ENCODE measurements around the gene CDH22.

CDH22 gene

DNA sequence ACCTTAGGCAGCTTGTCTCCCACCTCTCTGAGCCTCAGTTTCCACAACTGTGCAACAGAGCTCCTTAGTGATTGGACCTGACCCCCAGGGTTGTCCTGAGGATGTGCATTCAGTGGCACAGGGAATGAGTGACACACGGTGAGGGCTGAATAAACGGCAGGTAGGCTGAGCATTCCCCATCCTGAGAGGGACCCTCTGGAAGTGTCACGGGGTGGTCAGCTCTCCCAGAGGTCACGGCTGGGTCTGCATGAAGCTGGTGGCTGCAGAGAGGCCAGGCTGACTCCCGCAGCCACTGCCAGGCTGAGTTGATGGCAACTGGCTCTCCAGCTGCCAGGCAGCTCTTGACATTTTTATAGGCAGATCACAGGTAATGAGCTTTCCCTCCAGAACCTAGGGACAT is 147.6 kb downstream of the CDH22 start:
- DNase-seq: no peak

- DNase-seq: no peak
These were observed 149.0 kb downstream of the CDH22 start for GRCh38 chr20:46159101-46159897.

DNA sequence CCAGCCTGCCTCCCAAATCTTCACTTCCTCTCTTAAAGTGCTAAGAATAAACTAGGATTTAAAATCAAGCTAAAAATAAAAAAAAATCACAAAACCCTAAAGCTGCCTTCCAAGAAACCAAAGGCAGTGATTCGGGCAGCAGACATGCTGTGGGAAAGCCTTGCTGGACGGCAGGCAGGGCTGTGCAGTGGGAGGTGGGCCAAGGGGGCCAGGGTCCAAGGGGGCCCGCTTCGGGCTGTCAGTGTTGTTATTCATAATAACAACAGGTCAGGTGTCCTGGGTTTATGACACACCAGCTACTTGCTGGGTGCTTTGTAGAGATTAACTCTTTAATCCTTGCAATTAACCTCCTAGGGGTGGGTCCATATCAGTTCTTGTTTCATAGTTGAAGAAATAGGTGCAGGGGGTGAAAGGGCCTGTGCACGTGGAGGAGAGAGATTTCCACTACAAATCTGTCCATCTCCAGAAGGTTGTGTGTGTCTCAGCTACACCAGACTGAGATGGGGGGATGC is 149.8 kb downstream of the CDH22 start:
- no peak for DNase-seq

DNA sequence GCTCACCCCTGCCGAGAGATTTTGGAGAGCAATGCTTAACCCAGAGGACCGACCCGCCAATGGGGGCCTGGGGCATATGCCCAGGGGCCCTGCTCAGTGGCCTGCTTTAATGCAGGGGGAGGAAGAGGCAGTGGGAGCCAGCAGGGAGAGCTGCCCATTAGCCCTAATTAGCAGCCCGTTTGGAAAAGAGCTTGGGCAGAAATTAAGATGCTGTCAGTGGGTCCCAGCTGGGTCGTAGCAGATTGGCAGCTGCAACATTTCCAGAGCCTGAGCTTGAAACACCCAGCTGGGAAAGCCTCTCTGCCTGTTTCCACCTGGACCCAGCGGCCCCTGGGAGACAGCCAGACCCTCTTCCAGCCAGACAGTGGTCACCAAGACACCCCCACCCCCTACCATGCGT is 150.7 kb downstream of the CDH22 start:
- no peak for DNase-seq

- no peak for DNase-seq
These were observed 151.2 kb downstream of the CDH22 start for GRCh38 chr20:46157076-46157592.

DNA sequence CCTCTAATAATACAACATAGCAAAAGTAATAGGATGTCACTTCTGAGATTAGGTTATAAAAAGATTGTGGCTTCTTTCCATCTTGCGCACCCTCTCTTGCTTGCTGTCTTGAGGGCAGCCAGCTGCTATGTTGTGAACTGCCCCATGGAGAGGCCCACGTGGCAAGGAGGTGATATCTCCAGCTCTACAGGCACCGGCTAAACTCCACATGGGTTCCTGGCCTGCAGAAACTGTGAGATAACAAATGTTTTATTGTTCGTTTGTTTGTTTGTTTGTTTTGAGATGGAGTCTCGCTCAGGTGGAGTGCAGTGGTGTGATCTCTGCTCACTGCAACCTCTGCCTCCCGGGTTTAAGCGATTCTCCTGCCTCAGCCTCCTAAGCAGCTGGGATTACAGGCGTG is 152.2 kb downstream of the CDH22 start:
- no peak for DNase-seq

- no peak for DNase-seq
These were observed 153.5 kb downstream of the CDH22 start for GRCh38 chr20:46154796-46155195.

GRCh38 chr20:46154305-46154704 is 154.0 kb downstream of the CDH22 start:
- no peak for DNase-seq

GRCh38 chr20:46152824-46153586 is 155.3 kb downstream of the CDH22 start:
- DNase-seq: no peak

DNA sequence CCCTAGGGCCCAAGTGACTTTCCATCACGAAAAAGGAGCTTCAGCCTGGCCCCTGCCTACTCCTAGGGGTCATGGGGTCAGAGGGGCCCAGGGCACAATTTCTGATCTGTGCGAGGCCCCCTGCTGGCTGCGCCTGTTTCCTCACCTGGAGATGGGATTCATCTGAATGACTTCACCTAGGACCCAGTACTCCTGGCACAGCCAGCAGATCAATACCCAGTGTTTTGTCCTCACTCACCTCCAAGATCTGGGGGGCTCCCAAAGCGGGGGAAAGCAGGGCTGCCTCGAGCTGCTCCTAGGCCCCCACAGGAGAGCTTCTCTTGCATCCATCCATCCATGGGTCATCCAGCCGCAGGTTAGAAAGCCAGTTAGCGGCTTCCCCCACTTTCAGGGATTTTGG is 156.4 kb downstream of the CDH22 start:
- peak; percentile 48 for DNase-seq

DNA sequence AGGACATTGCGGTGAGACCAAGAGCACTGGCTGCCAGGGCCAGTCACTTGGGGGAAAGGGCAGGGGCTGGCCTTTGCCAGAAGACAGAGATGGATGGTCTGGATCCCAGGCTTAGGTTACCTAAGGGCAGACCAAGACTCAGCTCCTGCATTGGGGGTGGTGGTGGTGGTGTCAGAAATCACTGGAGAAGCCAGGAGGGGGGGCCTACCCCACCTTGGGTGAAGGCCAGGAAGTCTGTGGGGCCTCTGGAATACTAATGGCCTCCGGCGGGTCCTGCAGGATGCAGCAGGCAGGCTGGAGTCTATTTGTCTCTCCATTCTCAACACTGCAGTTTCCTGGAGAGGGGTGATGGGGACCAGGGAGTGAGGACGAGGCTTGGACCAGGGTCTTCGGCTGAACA is 157.4 kb downstream of the CDH22 start:
- DNase-seq: no peak

DNA sequence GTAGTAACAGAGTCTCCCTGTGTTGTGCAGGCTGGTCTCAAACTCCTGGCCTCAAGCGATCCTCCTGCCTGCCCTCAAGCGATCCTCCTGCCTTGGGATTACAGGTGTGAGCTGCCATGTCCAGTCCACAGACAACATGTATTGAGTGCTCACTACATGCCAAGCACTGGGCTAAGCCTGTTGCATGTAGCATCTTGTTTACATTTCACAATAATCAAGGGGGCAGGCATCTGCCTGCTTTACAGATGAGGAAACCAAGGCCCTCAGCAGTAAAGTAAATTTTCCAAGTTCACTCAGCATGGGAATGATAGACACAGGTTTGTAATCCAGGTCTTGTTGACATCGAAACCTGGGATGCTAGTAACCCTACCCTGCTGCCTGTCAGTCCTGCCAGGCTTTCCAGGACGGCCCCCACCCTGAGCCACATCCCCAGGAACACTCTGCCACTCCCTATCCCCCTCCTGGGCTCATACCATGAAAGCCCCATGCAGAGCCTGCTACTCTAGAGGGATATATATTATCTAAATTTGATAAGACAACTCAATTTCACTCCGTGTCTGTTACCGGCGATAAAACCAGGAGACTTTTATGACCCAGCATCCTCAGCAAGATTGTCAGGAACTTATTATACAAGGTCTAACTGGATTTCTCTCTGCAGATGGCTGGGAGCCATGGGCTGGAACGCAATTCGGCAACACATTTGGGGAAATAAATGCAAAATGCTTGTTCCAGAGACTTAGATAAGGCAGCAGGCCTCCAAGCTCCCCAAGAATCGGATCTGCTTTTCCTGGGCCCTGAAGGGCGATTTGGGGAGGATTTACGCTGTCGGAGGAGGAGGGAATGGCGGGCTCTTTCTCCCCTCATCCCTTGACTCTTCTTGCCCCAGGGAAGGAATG is 159.7 kb downstream of the CDH22 start:
- DNase-seq: no peak

DNA sequence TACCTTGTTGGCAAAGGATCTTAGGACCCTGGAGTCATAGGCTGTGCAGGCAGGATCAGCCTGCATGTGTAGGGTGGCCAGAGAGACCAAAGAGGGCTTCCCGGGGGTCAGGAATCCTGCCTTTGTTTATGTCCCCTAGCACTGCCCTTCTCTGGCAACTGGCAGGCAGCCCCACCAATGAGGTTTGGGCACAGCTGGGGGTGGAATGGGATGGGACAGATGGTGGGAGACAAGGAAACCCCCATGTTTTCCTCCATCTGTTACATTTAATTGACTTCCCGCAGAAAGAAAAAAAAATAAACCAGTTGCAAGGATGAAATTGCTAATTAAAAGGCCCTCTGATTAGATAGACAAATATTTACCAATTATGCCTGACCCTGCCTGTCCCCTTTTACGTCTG is 162.6 kb downstream of the CDH22 start:
- no peak for DNase-seq

DNA sequence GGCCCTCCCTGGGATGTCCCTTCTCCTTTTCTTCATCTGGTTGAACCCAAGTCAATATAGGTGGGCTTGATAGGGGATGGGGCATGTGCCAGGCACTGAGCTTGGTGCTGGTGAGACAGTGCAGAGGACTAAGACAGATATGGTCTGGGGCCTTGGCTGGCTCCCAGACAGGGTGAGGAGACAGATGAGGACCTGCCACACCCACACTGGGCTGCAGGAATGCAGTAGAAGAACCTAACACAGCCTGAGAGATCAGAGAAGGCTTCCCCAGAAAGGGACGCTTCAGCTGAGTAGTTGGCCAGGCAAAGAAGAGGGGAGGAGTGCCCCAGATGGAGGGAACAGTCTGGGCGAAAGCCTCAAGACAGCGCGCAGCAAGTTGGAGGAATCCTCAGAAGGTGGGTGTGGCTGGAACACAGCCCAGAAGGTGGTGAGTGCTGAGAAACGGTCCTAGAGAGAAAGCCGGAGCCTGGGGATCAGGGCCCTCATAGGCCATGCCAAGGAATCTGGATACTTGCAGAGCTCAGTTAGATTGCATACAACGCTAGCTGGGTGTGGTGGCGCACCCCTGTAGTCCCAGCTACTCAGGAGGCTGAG is 163.8 kb downstream of the CDH22 start:
- DNase-seq: no peak

DNA sequence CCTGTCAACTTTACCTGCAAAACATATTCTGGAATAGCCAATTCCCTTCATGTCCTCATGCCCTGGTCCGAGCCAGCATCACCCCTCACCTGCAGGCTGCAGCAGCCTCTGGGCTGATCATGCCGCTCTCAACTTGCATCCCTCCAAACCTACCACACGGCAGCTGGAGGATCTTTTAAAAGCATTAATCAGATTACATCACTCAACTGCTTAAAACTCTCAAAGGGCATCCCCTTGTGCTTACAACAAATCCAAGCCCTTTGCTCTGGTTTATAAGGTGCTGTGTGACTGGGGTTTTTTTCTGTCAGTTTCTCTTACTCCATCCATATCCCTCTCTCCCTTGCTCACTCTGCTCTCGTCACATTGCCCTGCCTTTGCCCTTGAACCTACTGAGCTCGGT is 166.2 kb downstream of the CDH22 start:
- DNase-seq: no peak

DNA sequence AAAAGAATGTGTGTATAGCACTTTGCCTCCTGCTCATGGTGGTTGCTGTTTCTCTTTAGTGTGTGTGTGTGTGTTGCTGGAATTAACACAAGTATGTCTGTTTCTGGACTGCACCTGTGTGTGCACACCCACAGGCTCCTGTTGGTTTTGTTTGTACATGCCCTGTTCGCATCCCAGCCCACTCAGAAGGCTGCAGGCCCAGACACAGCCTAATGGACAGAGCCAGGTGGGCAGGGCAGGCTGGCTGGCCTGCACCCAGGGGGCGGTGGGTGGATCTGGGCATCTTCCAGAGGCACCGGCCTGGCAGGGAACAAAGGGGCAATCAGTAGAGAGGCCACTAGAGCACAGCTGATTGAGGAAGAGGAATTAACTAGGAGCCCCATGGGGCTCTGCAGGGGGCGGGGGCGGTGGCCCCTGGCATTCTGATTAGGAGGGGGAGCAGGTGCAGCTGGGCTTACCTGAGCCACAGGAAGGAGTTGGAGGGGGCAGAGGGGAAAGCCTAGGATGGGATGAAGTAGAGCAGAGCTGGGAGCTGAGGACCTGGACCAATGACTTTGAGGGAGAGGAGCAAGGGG is 168.3 kb downstream of the CDH22 start:
- DNase-seq: no peak

DNA sequence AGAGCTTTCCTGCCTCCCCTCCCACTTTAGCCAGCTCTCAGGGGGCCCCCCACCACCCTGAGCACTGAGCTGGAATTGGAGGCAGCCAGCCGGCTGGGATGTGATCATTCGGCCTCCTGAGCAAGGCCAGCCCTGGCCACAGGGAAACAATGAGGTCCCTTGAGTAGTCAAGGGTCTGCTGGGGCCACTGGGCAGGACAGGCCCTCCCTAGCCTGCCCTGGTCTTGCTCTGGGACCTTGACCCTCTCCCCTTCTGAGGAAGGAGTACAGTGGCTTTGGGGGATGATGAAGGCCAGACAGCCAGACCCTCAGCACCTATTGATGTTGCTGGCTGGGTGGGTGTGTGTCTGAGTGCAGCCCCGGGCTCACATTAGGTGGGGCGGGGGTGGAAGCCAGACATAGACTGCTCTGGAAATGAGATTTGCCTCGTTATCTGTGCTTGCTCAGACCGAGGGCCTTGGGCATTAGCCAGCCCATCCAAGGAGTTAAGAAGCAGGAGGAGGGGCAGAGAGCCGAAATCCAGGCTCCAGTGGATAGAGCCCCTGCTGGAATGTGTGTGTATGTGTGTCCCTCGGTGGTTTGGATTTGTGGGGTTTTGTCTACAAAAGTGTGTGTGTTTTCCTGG is 168.9 kb downstream of the CDH22 start:
- DNase-seq: no peak

- DNase-seq: no peak
These were observed 170.5 kb downstream of the CDH22 start for GRCh38 chr20:46137816-46138215.

DNA sequence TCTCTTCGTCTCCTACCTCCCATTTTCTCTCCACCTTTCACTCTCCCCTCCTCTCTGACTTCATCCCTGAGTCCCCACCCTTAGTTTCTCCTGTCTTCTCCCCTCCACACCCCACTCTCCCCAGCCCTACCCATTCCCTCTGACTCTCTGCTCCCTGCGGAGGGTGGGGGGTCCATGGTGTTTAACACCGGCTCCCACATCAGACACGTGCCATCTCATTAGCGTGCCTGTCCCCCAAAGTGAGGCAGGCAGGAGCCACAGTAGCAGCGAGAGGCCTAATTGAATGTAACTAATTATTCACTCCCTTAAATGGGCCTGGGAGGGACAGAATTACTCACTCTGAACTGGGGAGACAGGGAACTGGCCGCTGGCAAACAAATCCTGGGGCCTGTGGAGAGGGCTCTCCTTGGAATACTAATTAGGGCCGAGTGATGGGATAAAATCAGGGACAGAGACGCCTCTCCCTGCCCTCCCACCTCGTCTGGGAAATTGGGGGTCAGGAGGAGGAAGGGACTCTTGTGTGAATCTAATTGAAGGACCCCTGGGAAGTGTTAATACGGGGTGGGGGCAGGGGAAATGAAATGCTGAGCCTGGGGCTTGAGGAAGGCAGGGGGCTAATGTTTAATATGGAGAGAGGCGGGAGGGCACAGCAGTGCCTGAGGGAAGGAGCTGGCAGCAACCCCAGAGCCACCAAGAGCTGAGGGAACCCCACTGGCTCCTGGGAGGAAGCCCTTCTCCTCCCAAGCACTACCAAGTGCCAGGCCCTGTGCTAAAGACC is 172.3 kb downstream of the CDH22 start:
- DNase-seq: no peak

DNA sequence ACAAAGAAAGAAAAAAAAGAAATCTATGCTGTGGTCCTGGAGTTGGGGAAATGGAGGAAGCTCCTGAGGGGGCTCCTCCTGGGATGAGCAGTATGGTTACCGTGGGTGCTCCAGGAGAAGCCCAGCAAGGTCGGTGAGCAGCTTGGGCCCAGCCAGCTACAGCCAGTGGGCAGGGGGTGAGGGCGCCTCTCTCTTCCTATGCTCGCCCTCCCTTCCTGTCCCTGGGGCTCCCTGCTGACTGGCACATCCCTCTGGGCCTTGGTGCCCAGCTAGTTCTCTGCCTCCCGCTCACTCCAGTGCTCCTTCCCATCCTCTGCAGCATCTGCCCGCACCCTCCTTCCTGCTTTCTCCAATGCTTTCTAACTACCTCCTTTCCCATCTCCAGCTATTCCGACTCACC is 173.6 kb downstream of the CDH22 start:
- DNase-seq: no peak

Measured in activated CD4-positive, CD25-positive, alpha-beta regulatory T cell treated with anti-CD3 and anti-CD28 coated beads, Interleukin-2, amount 50 U/mL, for 72 hours (primary cell).